ENCODE measurements around the gene CD58.
"Not testable (repeated sequence)": the region's sequence is repeated elsewhere in the genome, so short reads cannot be mapped to it uniquely, and the experiment has no call there.

DNA sequence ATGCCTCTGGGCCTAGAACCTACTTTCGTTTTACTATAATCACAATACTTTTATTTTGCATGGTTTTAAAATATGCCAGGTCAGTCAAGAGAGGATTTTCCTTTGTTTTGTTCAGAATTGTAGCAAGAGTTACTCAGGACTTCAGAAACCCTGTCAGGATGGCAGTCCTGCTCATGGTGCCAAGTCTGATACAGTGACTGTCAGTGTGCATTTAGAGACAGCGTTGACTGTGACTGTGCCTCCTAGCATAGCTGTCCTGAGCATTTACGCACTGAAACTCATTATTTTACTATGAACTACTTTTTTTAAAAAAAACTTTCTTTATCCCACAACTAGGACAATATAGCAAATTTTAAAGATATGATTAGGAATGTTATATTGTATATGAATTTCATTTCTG lies 23.2 kb upstream of the CD58 start:
- TF ChIP-seq CTCF, POLR2A (IDR thresholded peaks at IDR 0.05): not testable (repeated sequence)

All from Peyer's patch (tissue), 4 donors.